HG03159 (cell line): ENCODE results near the gene LGI4.
"Not testable (repeated sequence)": the region's sequence is repeated elsewhere in the genome, so short reads cannot be mapped to it uniquely, and the experiment has no call there.

Experiments
- ATAC-seq: cut with Tn5 transposase; IDR thresholded peaks from one replicate; pipeline ENCODE4 v1.9.1; 2021; ENCODE audit warnings: mild to moderate bottlenecking, moderate library complexity; ENCODE audit not compliant: unreplicated experiment

Gene LGI4

GRCh38 chr19:35161434-35161743 is 26.5 kb upstream of the LGI4 start:
- no peak for ATAC-seq

- no peak for ATAC-seq
Measured at GRCh38 chr19:35160629-35161433, 26.0 kb upstream of the LGI4 start.

- no peak for ATAC-seq
Measured at GRCh38 chr19:35159606-35160005, 24.7 kb upstream of the LGI4 start.

GRCh38 chr19:35157431-35157830 is 22.6 kb upstream of the LGI4 start:
- ATAC-seq, result no peak

- ATAC-seq, result no peak
Measured at GRCh38 chr19:35156673-35157014, 21.8 kb upstream of the LGI4 start.

- no peak for ATAC-seq
Measured at GRCh38 chr19:35155981-35156672, 21.3 kb upstream of the LGI4 start.

- ATAC-seq, result no peak
Measured at GRCh38 chr19:35155441-35155840, 20.6 kb upstream of the LGI4 start.

- no peak for ATAC-seq
Measured at GRCh38 chr19:35154525-35155406, 19.9 kb upstream of the LGI4 start, which contains the start of gene FXYD5. TSS of gene FXYD5 (plus strand) at chr19:35154735. CDS start at chr19:35155551, 816 bp downstream.

- ATAC-seq, result peak; percentile 61
Measured at GRCh38 chr19:35153701-35154524, 19.1 kb upstream of the LGI4 start.

GRCh38 chr19:35153129-35153522 is 18.3 kb upstream of the LGI4 start:
- ATAC-seq, result not testable (repeated sequence)

GRCh38 chr19:35151273-35152065 is 16.6 kb upstream of the LGI4 start:
- ATAC-seq, result no peak

- ATAC-seq, result no peak
Measured at GRCh38 chr19:35150445-35150844, 15.6 kb upstream of the LGI4 start.

GRCh38 chr19:35149463-35149862 is 14.6 kb upstream of the LGI4 start:
- no peak for ATAC-seq

GRCh38 chr19:35146746-35147459 is 12.0 kb upstream of the LGI4 start:
- no peak for ATAC-seq

- no peak for ATAC-seq
Measured at GRCh38 chr19:35144600-35145436, 10.0 kb upstream of the LGI4 start.

- no peak for ATAC-seq
Measured at GRCh38 chr19:35144259-35144599, 9.4 kb upstream of the LGI4 start.

- no peak for ATAC-seq
Measured at GRCh38 chr19:35143818-35144217, 9.0 kb upstream of the LGI4 start.

GRCh38 chr19:35143231-35143715 is 8.4 kb upstream of the LGI4 start, which contains the start of gene FXYD7:
TSS of gene FXYD7 (plus strand) at chr19:35143255. CDS start at chr19:35143334, 79 bp downstream.
- no peak for ATAC-seq
